Astrocyte of the cerebellum (primary cell): ENCODE data around the gene RTKN2.

Experiments
- DNase-seq: peaks from one replicate; pipeline ENCODE4 v3.0.0-alpha.2; 2011; ENCODE audit warnings: low read depth
- H3K4me3 ChIP-seq: 2 replicates; pipeline ENCODE4 v1.5.1; 2011; ENCODE audit warnings: mild to moderate bottlenecking, low read depth, low read length, moderate library complexity
- CTCF ChIP-seq: IDR thresholded peaks from 2 replicates; pipeline ENCODE4 v1.5.1; 2012; ENCODE audit warnings: low read length, low read depth, moderate library complexity, mild to moderate bottlenecking; ENCODE audit errors: missing control alignments
- in situ Hi-C: cut with HindIII; loops from 2 replicates; pipeline ENCODE4 v1.10.0; 2017; ENCODE audit warnings: low sequenced_read_pairs

RTKN2 gene

GRCh38 chr10:62162261-62162981, 106.2 kb downstream of the RTKN2 start:
- DNase-seq: no peak
- H3K4me3 ChIP-seq: no peak overlapping the region
- TF ChIP-seq CTCF: no peak
- in situ Hi-C loops: no loop called here

GRCh38 chr10:62159351-62159750, 109.3 kb downstream of the RTKN2 start:
- TF ChIP-seq CTCF: no peak
- no peak for DNase-seq
- in situ Hi-C loops: no loop called here
- no peak overlapping the region for H3K4me3 ChIP-seq

- no peak for DNase-seq
- in situ Hi-C loops: no loop called here
- no peak for TF ChIP-seq CTCF
- H3K4me3 ChIP-seq: no peak overlapping the region
These were observed 111.0 kb downstream of the RTKN2 start for GRCh38 chr10:62157601-62158000.

GRCh38 chr10:62155054-62155680, 113.5 kb downstream of the RTKN2 start:
- no peak for DNase-seq
- TF ChIP-seq CTCF: no peak
- in situ Hi-C loops: no loop called here
- H3K4me3 ChIP-seq: no peak overlapping the region

GRCh38 chr10:62154231-62154630, 114.4 kb downstream of the RTKN2 start:
- in situ Hi-C loops: no loop called here

GRCh38 chr10:62153191-62153590, 115.5 kb downstream of the RTKN2 start:
- no peak overlapping the region for H3K4me3 ChIP-seq
- no peak for DNase-seq
- no peak for TF ChIP-seq CTCF
- in situ Hi-C loops: no loop called here

More at GRCh38 chr10:62154231-62154630, 114.4 kb downstream of the RTKN2 start:
- H3K4me3 ChIP-seq: no peak overlapping the region
- DNase-seq: no peak
- no peak for TF ChIP-seq CTCF
